Transverse colon (tissue), 4 donors: ENCODE data around the gene ARHGAP12.

Source experiments
- POLR2AphosphoS5 ChIP-seq, 3 donors: sonication (generic); formaldehyde crosslinking; IDR thresholded peaks; one replicate each; pipeline ENCODE4 v1.6.1; 2016; ENCODE audit warnings: antibody characterized with exemption in 3 of 3
- TF ChIP-seq, protein P1 (sequence below), 5 experiments: fragments of 200-600 bp in 3 of 5; fragments of 450-650 bp in 2 of 5; sonication (generic) in 3 of 5; IDR thresholded peaks; 1 replicate in 2 of 5; 2 replicates in 3 of 5; pipeline ENCODE4 v1.5.1; 2016 to 2017; ENCODE audit warnings: antibody characterized with exemption in 5 of 5, inconsistent platforms in 3 of 5, mild to moderate bottlenecking in 2 of 5, moderate library complexity in 1 of 5

DNA sequence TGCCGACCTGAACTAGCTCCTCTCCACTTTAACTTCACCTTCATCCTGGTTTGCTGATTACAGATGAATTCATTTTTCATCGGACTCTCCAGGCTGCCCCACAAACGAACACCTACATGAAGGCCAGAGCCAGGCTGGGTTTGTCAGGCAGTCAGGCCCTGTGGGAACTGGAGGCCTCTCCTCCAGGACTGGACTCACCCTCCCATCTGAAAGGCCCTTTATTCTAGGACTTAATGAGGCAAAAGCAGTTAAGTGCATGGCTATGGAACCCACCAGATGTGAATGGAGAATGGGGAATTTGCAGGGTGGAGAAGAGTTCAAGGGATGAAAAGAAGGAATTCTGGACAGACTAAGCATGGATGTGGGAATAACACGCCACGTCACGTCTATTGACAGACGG, 170.8 kb downstream of the ARHGAP12 start:
- TF ChIP-seq, protein P1, sequence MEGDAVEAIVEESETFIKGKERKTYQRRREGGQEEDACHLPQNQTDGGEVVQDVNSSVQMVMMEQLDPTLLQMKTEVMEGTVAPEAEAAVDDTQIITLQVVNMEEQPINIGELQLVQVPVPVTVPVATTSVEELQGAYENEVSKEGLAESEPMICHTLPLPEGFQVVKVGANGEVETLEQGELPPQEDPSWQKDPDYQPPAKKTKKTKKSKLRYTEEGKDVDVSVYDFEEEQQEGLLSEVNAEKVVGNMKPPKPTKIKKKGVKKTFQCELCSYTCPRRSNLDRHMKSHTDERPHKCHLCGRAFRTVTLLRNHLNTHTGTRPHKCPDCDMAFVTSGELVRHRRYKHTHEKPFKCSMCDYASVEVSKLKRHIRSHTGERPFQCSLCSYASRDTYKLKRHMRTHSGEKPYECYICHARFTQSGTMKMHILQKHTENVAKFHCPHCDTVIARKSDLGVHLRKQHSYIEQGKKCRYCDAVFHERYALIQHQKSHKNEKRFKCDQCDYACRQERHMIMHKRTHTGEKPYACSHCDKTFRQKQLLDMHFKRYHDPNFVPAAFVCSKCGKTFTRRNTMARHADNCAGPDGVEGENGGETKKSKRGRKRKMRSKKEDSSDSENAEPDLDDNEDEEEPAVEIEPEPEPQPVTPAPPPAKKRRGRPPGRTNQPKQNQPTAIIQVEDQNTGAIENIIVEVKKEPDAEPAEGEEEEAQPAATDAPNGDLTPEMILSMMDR (IDR thresholded peaks at IDR 0.05): no peak
- no peak for TF ChIP-seq POLR2AphosphoS5 (IDR thresholded peaks at IDR 0.05)
